Activated effector memory CD4-positive, alpha-beta T cell treated with Interleukin-2 at 50 U/mL for 16 hours (primary cell): Measurements from ENCODE around the gene C18orf63.
"Not testable (repeated sequence)": the region's sequence is repeated elsewhere in the genome, so short reads cannot be mapped to it uniquely, and the experiment has no call there.

ENCODE experiments used
- DNase-seq: peaks from one replicate; pipeline ENCODE4 v3.0.0-alpha.2; 2020

Gene C18orf63

GRCh38 chr18:74286856-74287255 is 28.8 kb upstream of the C18orf63 start:
- no peak for DNase-seq

- DNase-seq: no peak
Measured at GRCh38 chr18:74288041-74288440, 27.6 kb upstream of the C18orf63 start.

- DNase-seq: no peak
Measured at GRCh38 chr18:74288730-74289129, 26.9 kb upstream of the C18orf63 start.

GRCh38 chr18:74289137-74289536 is 26.5 kb upstream of the C18orf63 start:
- no peak for DNase-seq

- DNase-seq: no peak
Measured at GRCh38 chr18:74290021-74290420, 25.6 kb upstream of the C18orf63 start.

- no peak for DNase-seq
Measured at GRCh38 chr18:74290794-74291471, 24.7 kb upstream of the C18orf63 start.

- no peak for DNase-seq
Measured at GRCh38 chr18:74291472-74291770, 24.2 kb upstream of the C18orf63 start.

GRCh38 chr18:74291771-74292540 is 23.7 kb upstream of the C18orf63 start, which contains the start of gene CYB5A:
TSS of gene CYB5A (minus strand) at chr18:74291963. CDS start at chr18:74291875, 88 bp downstream.
- DNase-seq: peak; percentile 98

- DNase-seq: no peak
Measured at GRCh38 chr18:74292541-74292858, 23.1 kb upstream of the C18orf63 start.

- DNase-seq: not testable (repeated sequence)
Measured at GRCh38 chr18:74292982-74293381, 22.7 kb upstream of the C18orf63 start.

- DNase-seq: no peak
Measured at GRCh38 chr18:74294526-74294925, 21.1 kb upstream of the C18orf63 start.

- DNase-seq: no peak
Measured at GRCh38 chr18:74299162-74299561, 16.5 kb upstream of the C18orf63 start.

GRCh38 chr18:74299746-74300145 is 15.9 kb upstream of the C18orf63 start:
- no peak for DNase-seq

GRCh38 chr18:74303306-74303705 is 12.3 kb upstream of the C18orf63 start:
- DNase-seq: no peak

GRCh38 chr18:74303936-74304335 is 11.7 kb upstream of the C18orf63 start:
- no peak for DNase-seq

GRCh38 chr18:74310411-74310810 is 5.2 kb upstream of the C18orf63 start:
- DNase-seq: no peak

- DNase-seq: no peak
Measured at GRCh38 chr18:74311000-74311399, 4.6 kb upstream of the C18orf63 start.

- DNase-seq: no peak
Measured at GRCh38 chr18:74314759-74315463, 728 bp upstream of the C18orf63 start.

- DNase-seq: no peak
Measured at GRCh38 chr18:74316257-74317170, 875 bp downstream of the C18orf63 start.

- DNase-seq: no peak
Measured at GRCh38 chr18:74326231-74326630, 10.6 kb downstream of the C18orf63 start.

GRCh38 chr18:74326791-74327190 is 11.2 kb downstream of the C18orf63 start:
- not testable (repeated sequence) for DNase-seq

GRCh38 chr18:74328206-74328605 is 12.6 kb downstream of the C18orf63 start:
- DNase-seq: no peak

GRCh38 chr18:74329688-74330205 is 14.1 kb downstream of the C18orf63 start:
- DNase-seq: no peak
